ENCODE measurements around the gene SETBP1. TPM values are rescaled to one million over a fixed set of nuclear protein-coding genes. Genes with fewer than 3 reads are reported as not detected.

The SETBP1 gene
- total and polyA plus RNA-seq, 2 of the 13 experiments (the other 11 are each of a cell fraction or from before 2014, with no cell fraction given) = 0.18 to 0.65 TPM

DNA sequence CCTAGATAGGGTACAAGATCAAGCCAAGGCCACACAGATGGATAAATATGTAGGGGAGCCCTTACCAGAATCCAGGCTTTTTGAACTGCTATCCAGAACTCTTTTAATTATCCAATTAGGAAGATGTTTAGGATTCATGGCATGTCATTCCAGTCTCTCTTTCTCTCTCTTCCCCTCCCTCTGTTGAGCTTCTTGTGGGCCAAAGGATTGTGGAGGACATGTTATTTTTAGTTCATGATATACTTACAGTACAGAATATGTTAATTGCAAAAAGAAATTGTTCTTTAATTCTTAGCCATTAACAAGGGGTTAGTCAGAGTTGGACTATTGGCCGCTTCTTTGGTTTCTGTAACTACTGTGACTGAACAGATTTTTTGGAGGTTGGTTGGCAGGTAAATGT is 113.0 kb downstream of the SETBP1 start:
- WGBS (ENCODE audit: low lambda C conversion rate) = 69% methylated on average over 1 of the region's 1 CpG
- H3K79me2 ChIP-seq (ENCODE audit: insufficient read depth, low read length) = no peaks in the 10 kb centered on the region
- intact Hi-C loops (cut with micrococcal nuclease; ENCODE audit: unreplicated experiment) (no loop called here), in situ Hi-C loops (cut with HindIII; ENCODE audit: extremely low pct_ligation_motif_present, low pct_unique_long_range_greater_than_20kb) (loop anchor here (25.0 kb wide), 1 partner anchor 106 kb away; the partner anchor contains the start of gene SETBP1)
- no peak overlapping the region for H2AFZ ChIP-seq (ENCODE audit: low read length)
- ATAC-seq = no peak
- peaks cover 51% of the 10 kb centered on the region for H3K4me1 ChIP-seq (ENCODE audit: insufficient read depth, low read length)
- no peak overlapping the region for H3K27ac ChIP-seq (ENCODE audit: extremely low read length, insufficient read depth, low read length)
- TF ChIP-seq ZIK1 (CRISPR knock-in tag; IDR thresholded peaks at IDR 0.05; ENCODE audit: borderline replicate concordance, low read depth) = no peak
- H3K27me3 ChIP-seq (ENCODE audit: control insufficient read depth in 1 of 2, insufficient read depth in 2 of 2, low read length in 2 of 2) = 0 out of 5 replicates have a peak, but pooled peaks cover 0 to 2% of the 10 kb centered on the region in 2 experiments
- H3K4me3 ChIP-seq (replicated peaks in 1 of 3; ENCODE audit: insufficient read depth in 1 of 3, low read depth in 2 of 3, low read length in 3 of 3) = no peak overlapping the region
- H3K4me2 ChIP-seq (ENCODE audit: low read depth, low read length) = no peak overlapping the region
- H3K9me3 ChIP-seq (ENCODE audit: low read length) = no peaks in the 10 kb centered on the region
- no peak for DNase-seq (ENCODE audit: low spot score)
- no peak overlapping the region for H3K9ac ChIP-seq (ENCODE audit: insufficient read depth, low read depth, low read length)
- no peaks in the 10 kb centered on the region for H4K20me1 ChIP-seq (ENCODE audit: insufficient read depth, low read length)
- ChIA-PET CTCF (ENCODE audit: low intra/inter-chr PET ratio, low total read pairs) (no interaction called here), POLR2A (no interaction called here)
- no peak for FAIRE-seq
- no peaks in the 10 kb centered on the region for H3K36me3 ChIP-seq (replicated peaks in 1 of 2; ENCODE audit: control insufficient read depth in 1 of 2, insufficient read depth in 2 of 2, low read length in 2 of 2)
- no TSS peak for BruUV-seq (replicated peaks)

DNA sequence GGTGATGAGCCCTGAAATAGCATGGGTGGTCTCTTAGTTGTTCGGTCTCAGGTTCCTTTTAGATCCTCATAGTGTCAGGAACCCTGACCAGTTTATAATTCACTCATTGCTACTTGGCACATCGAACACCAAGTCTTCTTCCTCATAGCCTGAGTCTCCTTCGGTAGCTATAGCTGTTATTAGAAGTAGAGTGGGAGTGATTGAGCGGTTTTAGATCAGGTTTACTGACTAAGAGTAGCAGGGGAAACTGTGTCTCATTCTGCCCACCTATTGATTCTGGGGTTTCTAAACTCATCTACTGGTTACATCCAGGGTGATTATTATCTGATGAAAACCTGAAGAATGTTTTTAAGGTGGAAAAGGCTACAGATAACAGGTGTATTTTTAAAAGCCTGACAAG is 114.6 kb downstream of the SETBP1 start:
- H3K4me1 ChIP-seq (ENCODE audit: insufficient read depth, low read length) = peaks cover 50% of the 10 kb centered on the region
- BruUV-seq (replicated peaks) = no TSS peak
- no peaks in the 10 kb centered on the region for H3K79me2 ChIP-seq (ENCODE audit: insufficient read depth, low read length)
- no peaks in the 10 kb centered on the region for H4K20me1 ChIP-seq (ENCODE audit: insufficient read depth, low read length)
- no peaks in the 10 kb centered on the region for H3K9me3 ChIP-seq (ENCODE audit: low read length)
- H3K4me3 ChIP-seq (replicated peaks in 1 of 3; ENCODE audit: insufficient read depth in 1 of 3, low read depth in 2 of 3, low read length in 3 of 3) = no peak overlapping the region
- ChIA-PET POLR2A (no interaction called here), CTCF (ENCODE audit: low intra/inter-chr PET ratio, low total read pairs) (no interaction called here)
- no peak overlapping the region for H3K9ac ChIP-seq (ENCODE audit: insufficient read depth, low read depth, low read length)
- TF ChIP-seq, protein P1, sequence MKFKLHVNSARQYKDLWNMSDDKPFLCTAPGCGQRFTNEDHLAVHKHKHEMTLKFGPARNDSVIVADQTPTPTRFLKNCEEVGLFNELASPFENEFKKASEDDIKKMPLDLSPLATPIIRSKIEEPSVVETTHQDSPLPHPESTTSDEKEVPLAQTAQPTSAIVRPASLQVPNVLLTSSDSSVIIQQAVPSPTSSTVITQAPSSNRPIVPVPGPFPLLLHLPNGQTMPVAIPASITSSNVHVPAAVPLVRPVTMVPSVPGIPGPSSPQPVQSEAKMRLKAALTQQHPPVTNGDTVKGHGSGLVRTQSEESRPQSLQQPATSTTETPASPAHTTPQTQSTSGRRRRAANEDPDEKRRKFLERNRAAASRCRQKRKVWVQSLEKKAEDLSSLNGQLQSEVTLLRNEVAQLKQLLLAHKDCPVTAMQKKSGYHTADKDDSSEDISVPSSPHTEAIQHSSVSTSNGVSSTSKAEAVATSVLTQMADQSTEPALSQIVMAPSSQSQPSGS (CRISPR knock-in tag; IDR thresholded peaks at IDR 0.05) = no peak
- TF ChIP-seq ZFP41 (CRISPR knock-in tag; IDR thresholded peaks at IDR 0.05; ENCODE audit: borderline replicate concordance) (no peak), MYNN (CRISPR knock-in tag; IDR thresholded peaks at IDR 0.05; ENCODE audit: low read depth) (no peak)
- DNase-seq (ENCODE audit: low spot score) (no peak), ATAC-seq (no peak), FAIRE-seq (no peak)
- no peak overlapping the region for H3K4me2 ChIP-seq (ENCODE audit: low read depth, low read length)
- in situ Hi-C loops (cut with HindIII; ENCODE audit: extremely low pct_ligation_motif_present, low pct_unique_long_range_greater_than_20kb) (loop anchor here (25.0 kb wide), 1 partner anchor 108 kb away; the partner anchor contains the start of gene SETBP1), intact Hi-C loops (cut with micrococcal nuclease; ENCODE audit: unreplicated experiment) (no loop called here)
- 52% methylated on average over 4 of the region's 4 CpGs for WGBS (ENCODE audit: low lambda C conversion rate)
- H3K27ac ChIP-seq (ENCODE audit: extremely low read length, insufficient read depth, low read length) = no peak overlapping the region
- H3K36me3 ChIP-seq (replicated peaks in 1 of 2; ENCODE audit: control insufficient read depth in 1 of 2, insufficient read depth in 2 of 2, low read length in 2 of 2) = no peaks in the 10 kb centered on the region
- no peak overlapping the region for H2AFZ ChIP-seq (ENCODE audit: low read length)
- 0 out of 5 replicates have a peak, but pooled peaks cover 0 to 2% of the 10 kb centered on the region in 2 experiments for H3K27me3 ChIP-seq (ENCODE audit: control insufficient read depth in 1 of 2, insufficient read depth in 2 of 2, low read length in 2 of 2)
